Neural progenitor cell (in vitro differentiated cells): ENCODE results near the gene PPIE. TPM values are rescaled to one million over a fixed set of nuclear protein-coding genes. Genes with fewer than 3 reads are reported as not detected.
"Not testable (repeated sequence)": the region's sequence is repeated elsewhere in the genome, so short reads cannot be mapped to it uniquely, and the experiment has no call there.

Experiments
- DNase-seq: peaks from one replicate; pipeline ENCODE4 v3.0.0-alpha.2; 2016; ENCODE audit warnings: low spot score
- H2AFZ ChIP-seq: fragments of 200-600 bp; sonication (generic); replicated peaks from 2 replicates; pipeline ENCODE4 v1.6.1; 2016; ENCODE audit warnings: antibody characterized with exemption
- H3F3A ChIP-seq: fragments of 200-600 bp; sonication (generic); 2 replicates; pipeline ENCODE4 v1.6.1; 2016; ENCODE audit warnings: antibody characterized with exemption, low read depth
- H3K27ac ChIP-seq: fragments of 200-600 bp; sonication (generic); 2 replicates; pipeline ENCODE4 v1.5.1; 2016; ENCODE audit warnings: mild to moderate bottlenecking
- H3K27me3 ChIP-seq: fragments of 200-600 bp; sonication (generic); 2 replicates; pipeline ENCODE4 v1.6.1; 2016; ENCODE audit warnings: mild to moderate bottlenecking, moderate library complexity
- H3K36me3 ChIP-seq: fragments of 200-600 bp; sonication (generic); 2 replicates; pipeline ENCODE4 v1.5.1; 2016
- H3K4me1 ChIP-seq: fragments of 200-600 bp; sonication (generic); 2 replicates; pipeline ENCODE4 v1.6.1; 2016; ENCODE audit warnings: mixed run types
- H3K4me2 ChIP-seq: fragments of 200-600 bp; sonication (generic); 2 replicates; pipeline ENCODE4 v1.6.1; 2016
- H3K4me3 ChIP-seq: fragments of 200-600 bp; sonication (generic); 2 replicates; pipeline ENCODE4 v1.5.1; 2016
- H3K79me2 ChIP-seq: fragments of 200-600 bp; sonication (generic); 2 replicates; pipeline ENCODE4 v1.6.1; 2016; ENCODE audit warnings: low read depth
- H3K9ac ChIP-seq: fragments of 200-600 bp; sonication (generic); 2 replicates; pipeline ENCODE4 v1.6.1; 2016
- H3K9me3 ChIP-seq: fragments of 200-600 bp; sonication (generic); 2 replicates; pipeline ENCODE4 v1.5.1; 2016; ENCODE audit warnings: low read depth
- H4K20me1 ChIP-seq: fragments of 200-600 bp; sonication (generic); 2 replicates; pipeline ENCODE4 v1.6.1; 2016; ENCODE audit warnings: low read depth
- H3K27ac Mint-ChIP-seq: 3 replicates; pipeline ENCODE4 v1.8.0; 2021; ENCODE audit warnings: mixed read lengths
- H3K27me3 Mint-ChIP-seq: 2 replicates; pipeline ENCODE4 v1.8.0; 2022; ENCODE audit warnings: low read depth, mild to moderate bottlenecking, inconsistent platforms, moderate library complexity, mixed read lengths; ENCODE audit not compliant: insufficient read depth
- H3K36me3 Mint-ChIP-seq: 3 replicates; pipeline ENCODE4 v1.8.0; 2021; ENCODE audit warnings: mixed read lengths
- H3K4me1 Mint-ChIP-seq: 3 replicates; pipeline ENCODE4 v1.8.0; 2021; ENCODE audit warnings: mixed read lengths
- H3K4me3 Mint-ChIP-seq: 3 replicates; pipeline ENCODE4 v1.8.0; 2021; ENCODE audit warnings: mild to moderate bottlenecking, moderate library complexity, mixed read lengths
- H3K9me3 Mint-ChIP-seq: 3 replicates; pipeline ENCODE4 v1.8.0; 2020; ENCODE audit warnings: mixed read lengths
- CTCF ChIP-seq: fragments of 200-600 bp; sonication (generic); IDR thresholded peaks from 2 replicates; pipeline ENCODE4 v1.5.1; 2017; ENCODE audit warnings: antibody characterized with exemption, mild to moderate bottlenecking
- EZH2 ChIP-seq: fragments of 200-600 bp; sonication (generic); IDR thresholded peaks from 2 replicates; pipeline ENCODE4 v1.6.1; 2017; ENCODE audit warnings: antibody characterized with exemption, mild to moderate bottlenecking, moderate library complexity
- EZH2phosphoT487 ChIP-seq: fragments of 200-600 bp; sonication (generic); IDR thresholded peaks from 2 replicates; pipeline ENCODE4 v1.6.1; 2017; ENCODE audit warnings: antibody characterized with exemption
- total RNA-seq: library from RNA; depleted of rRNA; stranded (reverse); fragments of >200 nt; gene quantifications from 2 replicates; pipeline ENCODE4 v1.2.3, GENCODE V29; 2015; ENCODE audit warnings: low replicate concordance

PPIE gene
- total RNA-seq, 1 donor from 2014 or later = 57.2 TPM

GRCh38 chr1:39761557-39762260 lies 23.0 kb downstream of the PPIE start:
- no peak overlapping the region for H2AFZ ChIP-seq
- no peaks in the 10 kb centered on the region for H4K20me1 ChIP-seq
- H3K27me3 ChIP-seq = no peaks in the 10 kb centered on the region
- Mint-ChIP-seq H3K36me3 (peaks cover 19% of the 10 kb centered on the region), H3K27me3 (peaks cover 10% of the 10 kb centered on the region), H3K4me1 (peaks cover 5% of the 10 kb centered on the region), H3K27ac (no peak overlapping the region), H3K4me3 (no peak overlapping the region), H3K9me3 (no peaks in the 10 kb centered on the region)
- no peak overlapping the region for H3K4me2 ChIP-seq
- H3K36me3 ChIP-seq = no peaks in the 10 kb centered on the region
- H3K79me2 ChIP-seq = no peaks in the 10 kb centered on the region
- TF ChIP-seq EZH2 (no peak), EZH2phosphoT487 (no peak), CTCF (no peak)
- H3F3A ChIP-seq = no peaks in the 10 kb centered on the region
- H3K27ac ChIP-seq = no peak overlapping the region
- no peak overlapping the region for H3K9ac ChIP-seq
- H3K4me1 ChIP-seq = no peaks in the 10 kb centered on the region
- no peak overlapping the region for H3K4me3 ChIP-seq
- no peak for DNase-seq
- H3K9me3 ChIP-seq = no peaks in the 10 kb centered on the region

- Mint-ChIP-seq H3K9me3 (no peaks in the 10 kb centered on the region), H3K27me3 (peaks cover 6% of the 10 kb centered on the region), H3K4me1 (peaks cover 5% of the 10 kb centered on the region), H3K27ac (no peak overlapping the region), H3K36me3 (peaks cover 11% of the 10 kb centered on the region), H3K4me3 (no peak overlapping the region)
- no peak overlapping the region for H3K4me2 ChIP-seq
- H3K79me2 ChIP-seq = no peaks in the 10 kb centered on the region
- no peaks in the 10 kb centered on the region for H3K36me3 ChIP-seq
- no peaks in the 10 kb centered on the region for H3K4me1 ChIP-seq
- TF ChIP-seq EZH2phosphoT487 (no peak), CTCF (no peak), EZH2 (no peak)
- H3K9me3 ChIP-seq = no peaks in the 10 kb centered on the region
- no peaks in the 10 kb centered on the region for H3F3A ChIP-seq
- no peaks in the 10 kb centered on the region for H4K20me1 ChIP-seq
- DNase-seq = no peak
- no peak overlapping the region for H3K9ac ChIP-seq
- H3K4me3 ChIP-seq = no peak overlapping the region
- H3K27me3 ChIP-seq = no peaks in the 10 kb centered on the region
- no peak overlapping the region for H3K27ac ChIP-seq
- H2AFZ ChIP-seq = no peak overlapping the region
Measured at GRCh38 chr1:39762550-39763540, 24.2 kb downstream of the PPIE start.

GRCh38 chr1:39763619-39764374 lies 25.1 kb downstream of the PPIE start:
- not testable (repeated sequence) for H3K4me1 ChIP-seq, H3K9me3 Mint-ChIP-seq, H3K27ac ChIP-seq, H4K20me1 ChIP-seq, H3K27me3 Mint-ChIP-seq, H3K9me3 ChIP-seq, H3F3A ChIP-seq, H3K4me3 ChIP-seq, DNase-seq, H3K4me1 Mint-ChIP-seq, H2AFZ ChIP-seq, H3K27ac Mint-ChIP-seq, H3K27me3 ChIP-seq, H3K4me3 Mint-ChIP-seq, H3K36me3 ChIP-seq, H3K79me2 ChIP-seq, H3K4me2 ChIP-seq, H3K9ac ChIP-seq
- peaks cover 10% of the 10 kb centered on the region for H3K36me3 Mint-ChIP-seq

GRCh38 chr1:39764512-39764911 lies 25.8 kb downstream of the PPIE start:
- not testable (repeated sequence) for H2AFZ ChIP-seq, H3F3A ChIP-seq, H3K36me3 Mint-ChIP-seq

GRCh38 chr1:39766466-39766865 lies 27.8 kb downstream of the PPIE start:
- not testable (repeated sequence) for H3F3A ChIP-seq, H3K4me1 ChIP-seq, H3K9me3 ChIP-seq, H3K4me2 ChIP-seq, H3K36me3 ChIP-seq, H3K36me3 Mint-ChIP-seq, H3K79me2 ChIP-seq, H3K4me1 Mint-ChIP-seq, H3K9me3 Mint-ChIP-seq, H3K27me3 Mint-ChIP-seq, H2AFZ ChIP-seq, H3K4me3 ChIP-seq, H3K27ac ChIP-seq, H4K20me1 ChIP-seq, H3K27ac Mint-ChIP-seq, DNase-seq, H3K4me3 Mint-ChIP-seq, H3K9ac ChIP-seq
- H3K27me3 ChIP-seq = peaks cover 22% of the 10 kb centered on the region

More at GRCh38 chr1:39764512-39764911, 25.8 kb downstream of the PPIE start:
- not testable (repeated sequence) for DNase-seq, H3K27ac Mint-ChIP-seq, H3K36me3 ChIP-seq, H3K27me3 ChIP-seq, H3K27me3 Mint-ChIP-seq, H3K4me2 ChIP-seq, H3K4me3 ChIP-seq, H3K9me3 ChIP-seq, H3K4me1 Mint-ChIP-seq, H3K9me3 Mint-ChIP-seq, H4K20me1 ChIP-seq, H3K79me2 ChIP-seq, H3K9ac ChIP-seq, H3K4me3 Mint-ChIP-seq, H3K4me1 ChIP-seq, H3K27ac ChIP-seq

- H2AFZ ChIP-seq, H3K4me1 Mint-ChIP-seq, H3K4me3 ChIP-seq, H3K9ac ChIP-seq, H3K36me3 Mint-ChIP-seq, H3K36me3 ChIP-seq, H3K4me2 ChIP-seq, H3F3A ChIP-seq, H3K79me2 ChIP-seq, H3K9me3 ChIP-seq, H3K27ac Mint-ChIP-seq, H3K4me3 Mint-ChIP-seq, DNase-seq, H3K9me3 Mint-ChIP-seq, H4K20me1 ChIP-seq, H3K27ac ChIP-seq, H3K27me3 Mint-ChIP-seq, H3K4me1 ChIP-seq: not testable (repeated sequence)
- peaks cover 28% of the 10 kb centered on the region for H3K27me3 ChIP-seq
Measured at GRCh38 chr1:39769502-39769901, 30.8 kb downstream of the PPIE start.
